TTC549 (cell line): ENCODE measurements around the gene S100A3.
A peak's percentile ranks its signal among the peaks of the same experiment; 100 is the strongest.
"Not testable (repeated sequence)": the region's sequence is repeated elsewhere in the genome, so short reads cannot be mapped to it uniquely, and the experiment has no call there.

ENCODE experiments used
- FAIRE-seq: peaks from 2 replicates; lab custom pipeline; 2012; peaks lifted over from hg19 to GRCh38; lab: Jason Lieb, UNC

Gene S100A3

DNA sequence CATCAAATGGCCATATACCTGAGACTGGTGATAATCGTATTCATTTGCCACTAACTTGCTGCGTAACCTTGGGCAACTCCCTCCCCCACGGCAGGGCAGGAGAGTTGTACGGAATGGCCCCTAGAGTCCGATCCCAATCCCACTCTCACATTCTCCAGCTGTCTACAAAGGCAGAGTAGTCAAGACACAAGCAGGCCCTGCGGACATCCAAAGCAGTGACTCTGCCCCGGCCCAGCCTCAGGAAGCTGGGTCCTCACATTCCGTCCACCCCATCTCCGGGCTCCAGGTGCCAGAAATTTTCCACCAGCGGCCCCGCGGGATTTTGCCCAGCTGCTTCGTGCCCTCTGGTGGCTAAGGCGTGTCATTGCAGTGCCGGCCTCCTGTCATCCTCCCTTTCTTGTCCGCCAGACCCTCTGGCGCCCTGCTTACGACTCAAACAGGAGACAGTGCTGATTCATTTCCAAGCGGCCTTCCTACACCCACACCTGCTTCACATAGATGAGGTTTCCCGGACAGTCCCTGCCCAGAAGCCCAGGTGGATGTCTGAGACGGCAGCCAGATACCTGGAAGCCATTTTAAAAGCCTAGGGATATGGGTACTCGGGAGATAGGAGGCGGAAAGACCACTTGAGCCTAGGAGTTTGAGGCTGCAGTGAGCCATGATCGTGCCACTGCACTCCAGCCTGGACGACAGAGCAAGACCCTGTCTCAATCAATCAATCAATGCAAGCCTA is 19.5 kb upstream of the S100A3 start:
- peak; percentile 93 for FAIRE-seq

DNA sequence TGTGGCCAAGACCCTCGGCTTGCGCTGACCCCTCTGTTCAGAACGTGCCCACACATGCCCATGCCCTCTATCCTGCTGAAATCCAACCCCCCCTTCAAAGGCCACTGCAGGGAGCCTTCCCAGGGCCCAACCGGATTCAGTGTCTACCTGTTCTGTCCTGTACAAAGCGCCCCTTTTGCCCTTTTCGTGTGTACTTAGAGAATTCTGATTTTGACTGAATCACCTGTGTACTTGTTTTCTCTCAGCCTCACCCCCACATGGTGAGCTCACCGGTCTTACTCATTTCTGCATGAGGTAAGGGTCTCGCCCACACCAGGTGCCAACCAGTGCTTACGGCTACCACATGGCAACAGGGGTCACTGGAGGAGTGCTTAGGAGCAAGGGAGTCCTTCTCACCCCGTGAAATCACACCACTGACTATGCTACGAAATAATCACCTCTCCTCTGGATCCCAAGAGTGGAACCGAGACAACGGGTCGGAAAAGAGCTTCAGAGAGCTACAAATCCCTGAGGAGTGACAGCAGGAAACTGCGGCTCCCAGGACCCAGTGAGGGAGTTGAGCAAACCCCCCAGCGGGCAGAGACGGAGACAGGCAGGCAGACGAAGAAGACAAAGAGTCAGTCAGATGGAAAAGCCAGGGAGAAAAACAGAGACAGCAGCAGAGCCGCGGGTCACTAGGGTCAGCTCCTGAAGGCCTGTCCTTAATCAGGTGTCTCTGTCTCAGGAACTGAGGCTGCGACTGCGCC is 18.7 kb upstream of the S100A3 start:
- no peak for FAIRE-seq

DNA sequence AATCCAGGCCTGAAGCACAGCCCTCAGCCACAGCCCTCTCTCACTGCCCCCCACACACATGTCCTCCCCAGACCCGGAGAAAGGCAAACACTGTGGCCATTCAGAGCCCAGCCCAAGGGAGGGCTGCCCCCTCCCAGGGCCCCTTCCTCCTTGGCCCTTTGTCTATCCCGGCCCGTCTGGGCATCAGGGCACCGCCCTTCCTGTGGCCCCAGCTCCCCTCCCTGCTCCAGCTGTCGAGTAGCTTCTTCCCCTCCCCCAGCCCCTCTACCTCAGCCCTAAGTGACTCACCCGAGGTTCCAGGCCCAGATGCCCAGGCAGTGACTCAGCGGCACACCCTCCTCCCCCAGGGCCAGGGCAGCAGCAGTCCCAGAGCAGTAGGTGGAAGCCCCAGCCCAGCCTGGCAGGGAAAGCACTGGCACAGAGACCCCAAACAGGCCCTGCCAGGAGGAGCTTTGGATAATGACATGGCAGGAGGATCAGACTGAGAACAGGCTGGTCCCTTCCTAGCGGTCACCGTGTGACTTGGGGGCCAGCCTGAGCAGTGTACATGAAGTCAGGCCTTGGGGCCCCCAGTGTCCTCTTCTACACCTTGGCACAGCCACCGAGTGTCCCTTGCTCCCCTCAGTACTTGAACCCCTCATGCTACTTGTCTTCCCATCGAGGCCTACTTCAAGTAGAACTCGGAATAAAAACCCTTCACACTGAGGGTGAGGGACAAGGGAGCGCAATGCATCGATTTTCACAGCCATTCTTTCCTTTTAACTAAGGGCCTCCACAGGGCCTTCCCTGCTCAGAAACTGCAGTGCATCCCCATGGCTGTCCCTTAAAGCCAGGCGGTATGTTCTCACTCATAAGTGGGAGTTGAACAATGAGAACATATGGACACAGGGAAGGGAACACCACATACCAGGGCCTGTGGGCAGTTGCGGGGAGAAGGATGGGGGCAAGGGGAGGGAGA is 17.6 kb upstream of the S100A3 start:
- FAIRE-seq: peak; percentile 93

DNA sequence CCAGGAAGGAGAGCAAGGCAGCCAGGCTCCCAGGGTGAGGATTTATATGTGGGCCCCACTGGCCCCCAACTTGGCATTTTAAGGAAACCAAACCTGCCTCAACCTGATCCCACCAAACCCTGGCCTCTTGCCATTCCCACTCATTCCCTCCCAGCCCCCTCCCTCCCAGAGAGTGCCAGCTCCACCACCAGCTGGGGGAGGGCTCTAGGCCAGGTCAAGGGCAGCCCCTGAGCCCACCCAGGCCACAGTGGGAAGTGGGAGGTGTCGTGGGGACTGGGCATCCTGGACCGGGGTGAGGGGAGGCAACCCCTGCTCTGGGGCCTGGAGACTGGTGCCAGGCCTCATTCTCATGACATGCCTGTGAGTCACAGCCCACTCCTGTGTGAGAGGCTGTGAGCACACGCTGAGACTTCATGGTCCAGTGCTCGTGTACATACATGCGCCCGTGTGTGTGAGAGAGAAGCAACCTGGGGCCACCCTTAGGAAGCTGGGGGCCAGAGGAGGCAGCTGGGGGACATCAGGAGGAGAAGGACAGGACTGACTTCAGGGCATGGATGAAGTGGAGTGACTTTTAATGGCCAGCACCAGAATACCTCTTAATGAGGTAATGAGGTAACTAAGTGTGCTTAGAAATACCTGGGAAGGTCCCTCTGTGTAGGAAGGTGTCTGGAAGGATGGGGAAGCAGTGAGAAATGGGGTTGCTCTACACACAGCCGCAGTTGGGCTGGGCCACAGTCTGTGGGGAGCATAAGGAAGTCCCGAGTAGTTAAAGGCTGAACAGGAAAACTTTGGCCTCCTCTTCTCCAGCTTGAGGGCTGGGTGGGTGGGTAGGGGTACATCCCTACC is 16.7 kb upstream of the S100A3 start, which contains the start of gene S100A2:
Gene S100A2, minus strand, starts transcription at position 316 of the 846 bp plus-strand sequence. CDS start 1,967 bp downstream, outside the sequence.
- FAIRE-seq: no peak

DNA sequence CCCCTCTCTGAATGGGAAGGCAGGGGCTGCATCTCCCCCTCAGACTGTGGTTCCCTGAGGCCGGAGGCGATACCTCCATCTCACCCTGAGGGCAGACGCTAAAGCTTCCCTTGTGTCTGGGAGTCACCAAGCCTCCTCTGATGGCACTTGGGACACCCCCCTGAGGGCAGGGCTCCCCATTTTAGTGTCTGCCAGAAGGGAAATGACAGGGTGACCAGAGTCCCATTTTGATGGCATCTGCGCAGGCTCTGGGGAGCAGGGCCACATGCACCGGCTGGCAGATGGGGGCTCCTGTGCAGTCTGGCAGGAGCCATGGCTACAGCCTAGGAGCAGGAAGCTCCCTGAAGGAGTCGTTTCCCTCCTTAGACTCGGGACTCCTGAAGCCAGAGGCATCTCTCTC is 14.9 kb upstream of the S100A3 start:
- no peak for FAIRE-seq

DNA sequence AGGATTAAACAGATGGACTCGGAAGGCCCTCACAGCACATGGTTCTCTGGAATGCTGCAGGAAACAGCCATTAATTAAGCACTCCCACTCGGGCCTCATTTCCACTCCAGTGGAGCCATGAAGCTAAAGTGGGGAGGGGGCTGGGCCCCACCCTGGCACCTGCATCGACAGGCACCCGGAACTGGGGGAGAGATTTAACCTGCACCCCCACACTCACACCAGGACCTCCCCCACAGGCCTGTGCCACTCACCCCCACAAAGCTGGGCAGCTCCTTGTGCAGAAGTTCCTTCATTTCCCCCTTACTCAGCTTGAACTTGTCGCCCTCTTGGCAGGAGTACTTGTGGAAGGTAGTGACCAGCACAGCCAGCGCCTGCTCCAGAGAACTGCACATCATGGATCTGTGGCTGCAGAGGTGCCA is 14.4 kb upstream of the S100A3 start:
- FAIRE-seq: no peak

DNA sequence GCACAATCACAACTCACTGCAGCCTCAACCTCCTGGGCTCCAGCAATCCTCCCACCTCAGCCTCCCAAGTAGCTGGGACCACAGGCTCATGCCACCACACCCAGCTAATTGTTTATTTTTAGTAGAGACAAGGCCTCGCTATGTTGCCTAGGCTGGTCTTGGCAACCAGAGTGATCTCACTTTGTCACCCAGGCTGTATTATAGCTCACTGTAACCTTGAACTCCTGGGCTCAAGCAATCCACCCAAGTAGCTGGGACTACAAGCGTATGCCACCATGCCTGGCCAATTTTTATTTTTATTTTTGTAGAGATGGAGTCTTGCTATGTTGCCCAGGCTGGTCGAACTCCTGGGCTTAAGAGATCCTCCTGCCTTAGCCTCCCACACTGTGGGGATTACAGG is 13.0 kb upstream of the S100A3 start:
- not testable (repeated sequence) for FAIRE-seq

DNA sequence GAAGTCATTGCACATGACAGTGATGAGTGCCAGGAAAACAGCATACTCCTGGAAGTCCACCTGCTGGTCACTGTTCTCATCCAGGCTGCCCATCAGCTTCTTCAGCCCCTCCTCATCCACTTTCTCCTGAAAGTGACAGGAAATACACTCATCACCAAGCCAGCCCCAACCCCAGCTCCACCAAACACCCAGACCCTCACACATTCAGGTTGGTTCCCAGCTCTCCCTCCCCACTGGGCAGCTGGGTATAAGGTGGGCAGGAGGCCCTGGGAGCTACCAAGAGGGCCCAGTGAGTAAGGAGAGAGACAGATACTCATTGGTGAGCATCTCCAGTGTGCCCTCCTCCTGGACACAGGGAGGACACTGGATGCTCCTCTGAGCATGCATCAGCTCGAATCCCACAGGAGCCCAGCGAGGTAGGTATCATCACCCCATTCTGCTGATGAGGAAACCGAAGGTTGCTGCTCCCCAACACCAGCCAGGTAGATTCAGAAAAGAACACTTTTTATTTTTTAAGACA is 12.5 kb upstream of the S100A3 start:
- no peak for FAIRE-seq

DNA sequence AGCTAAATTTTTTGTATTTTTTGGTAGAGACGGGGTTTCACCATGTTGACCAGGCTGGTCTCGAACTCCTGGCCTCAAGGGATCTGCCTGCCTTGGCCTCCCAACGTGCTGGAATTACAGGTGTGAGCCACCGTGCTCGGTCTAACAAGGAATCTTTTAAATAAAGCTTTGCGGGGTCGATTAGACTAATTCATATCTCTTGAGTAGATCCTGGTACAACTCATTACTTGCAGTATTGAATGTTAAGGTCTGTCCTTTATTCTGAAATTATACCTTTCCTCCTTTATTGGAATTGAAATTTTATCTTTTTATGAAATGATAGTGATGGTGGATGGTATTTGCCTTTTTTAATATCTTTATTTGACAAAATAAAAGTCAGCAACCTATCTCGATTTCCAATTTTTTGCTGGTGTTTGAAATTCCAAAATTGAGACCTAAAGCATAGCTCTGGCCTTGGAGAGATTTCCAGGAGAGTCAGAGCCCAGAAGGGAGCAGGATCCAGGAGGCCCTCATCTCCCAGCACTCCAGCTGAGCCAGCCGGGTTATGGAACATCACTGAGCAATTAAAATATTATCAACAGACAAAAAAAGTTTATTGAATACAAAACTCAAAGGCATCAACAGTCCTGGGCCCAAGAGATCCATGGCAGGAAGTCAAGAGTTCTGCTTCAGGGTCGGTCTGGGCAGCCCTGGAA is 11.9 kb upstream of the S100A3 start:
- FAIRE-seq: no peak

DNA sequence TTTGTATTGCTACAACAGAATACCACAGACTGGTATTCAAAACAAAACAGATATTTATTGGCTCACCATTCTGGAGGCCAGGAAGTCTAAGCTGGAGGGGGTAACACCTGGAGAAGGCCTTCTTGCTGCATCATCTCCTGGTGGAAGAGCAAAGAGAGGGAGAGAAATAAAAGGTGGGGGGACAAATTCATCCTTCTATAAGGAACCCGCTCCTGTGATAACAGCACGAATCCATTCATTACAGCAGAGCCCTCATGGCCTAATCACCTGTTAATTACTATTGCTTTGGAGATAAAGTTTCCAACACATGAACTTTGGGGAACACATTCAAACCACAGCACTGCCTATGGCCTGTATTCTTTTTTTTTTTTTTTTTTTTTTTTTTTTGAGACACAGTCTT is 11.2 kb upstream of the S100A3 start:
- FAIRE-seq: no peak

DNA sequence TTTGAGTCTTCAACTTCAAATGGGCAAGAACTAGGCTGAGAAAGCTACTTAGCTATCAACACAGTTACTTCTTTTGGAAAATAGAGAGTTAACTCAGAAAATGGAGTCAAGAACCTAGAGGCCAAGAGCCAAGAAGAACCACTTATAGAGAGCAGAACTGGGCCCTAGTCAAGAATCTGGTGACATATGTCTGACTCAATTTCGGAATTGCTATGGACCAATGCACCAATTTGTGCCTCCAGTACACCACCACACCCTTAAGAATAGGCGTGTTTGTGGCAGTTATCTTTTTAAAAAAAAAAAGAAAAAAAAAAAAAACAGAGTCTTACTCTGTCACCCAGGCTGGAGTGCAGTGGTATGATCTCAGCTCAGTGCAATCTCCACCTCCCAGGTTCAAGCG is 8.8 kb upstream of the S100A3 start:
- FAIRE-seq: no peak

DNA sequence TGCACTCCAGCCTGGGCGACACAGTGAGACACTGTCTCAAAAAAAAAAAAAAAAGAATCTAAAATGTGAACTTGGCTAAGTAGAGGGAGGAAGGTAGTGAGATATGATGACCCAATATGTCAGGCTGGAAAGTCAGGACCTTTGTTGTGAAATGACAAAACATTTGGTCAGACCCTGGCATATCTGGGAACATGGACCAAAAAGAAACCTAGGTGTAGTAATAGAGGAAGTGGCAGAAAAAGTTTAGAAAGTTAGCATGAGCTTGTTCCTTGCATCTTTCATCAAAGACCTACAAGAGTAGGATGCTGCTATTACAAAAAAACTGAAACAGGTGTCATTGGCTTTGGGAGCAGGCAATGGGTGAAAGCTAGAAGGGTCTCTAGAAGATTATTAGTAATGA is 7.3 kb upstream of the S100A3 start:
- FAIRE-seq: no peak

DNA sequence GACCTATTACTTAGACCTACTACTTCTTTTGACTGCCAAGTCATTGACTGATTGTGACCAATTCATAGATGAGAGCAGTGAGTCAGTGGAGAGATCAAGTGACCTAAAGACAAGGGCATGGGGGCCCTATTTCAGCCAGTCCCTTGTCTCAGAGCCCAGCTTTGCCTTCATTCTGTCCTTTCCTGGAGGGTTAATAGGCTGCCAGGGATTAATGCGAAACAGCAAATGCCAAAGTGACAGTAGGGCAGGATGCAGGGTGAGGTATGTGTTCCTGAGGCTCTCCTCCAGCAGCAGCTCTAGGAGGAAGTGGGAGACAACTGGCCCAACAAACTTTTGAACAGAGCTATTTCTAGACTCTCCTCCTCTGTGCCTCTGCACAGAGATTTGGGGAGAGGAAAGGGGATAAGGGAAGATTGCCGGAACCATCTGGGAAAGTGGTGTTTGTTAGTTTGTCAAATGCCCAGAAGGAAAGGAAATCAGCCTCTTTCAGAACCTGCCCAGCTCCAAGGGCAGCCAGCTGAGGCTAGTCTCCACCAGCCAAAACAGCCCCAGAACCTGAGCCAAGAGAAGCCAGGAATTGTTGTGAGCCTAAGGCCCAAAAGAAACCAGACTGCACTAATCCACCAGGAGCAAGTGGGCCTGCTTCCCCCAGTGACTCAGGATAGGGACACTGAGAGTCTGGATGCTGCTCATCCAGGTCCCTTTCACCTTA is 4.9 kb upstream of the S100A3 start:
- FAIRE-seq: no peak

DNA sequence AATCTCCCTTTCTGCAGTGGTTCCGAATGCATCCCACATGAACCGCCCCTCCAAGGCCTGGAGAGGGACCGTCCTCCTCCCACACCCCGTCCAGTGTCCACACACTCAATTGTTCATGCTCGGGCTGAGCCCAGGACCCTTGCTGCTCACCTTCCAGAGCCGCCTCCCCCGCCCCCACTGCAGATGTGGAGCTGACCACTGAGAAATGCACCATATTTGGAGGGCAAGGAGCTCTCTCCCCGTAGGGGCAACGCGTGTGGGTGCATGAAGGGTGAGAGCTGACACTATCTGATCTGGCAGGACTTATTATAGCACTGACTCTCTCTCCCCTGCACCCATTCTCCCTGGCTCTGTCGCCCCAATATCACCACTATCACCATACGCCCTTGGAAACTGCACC is 4.0 kb upstream of the S100A3 start:
- FAIRE-seq: no peak

DNA sequence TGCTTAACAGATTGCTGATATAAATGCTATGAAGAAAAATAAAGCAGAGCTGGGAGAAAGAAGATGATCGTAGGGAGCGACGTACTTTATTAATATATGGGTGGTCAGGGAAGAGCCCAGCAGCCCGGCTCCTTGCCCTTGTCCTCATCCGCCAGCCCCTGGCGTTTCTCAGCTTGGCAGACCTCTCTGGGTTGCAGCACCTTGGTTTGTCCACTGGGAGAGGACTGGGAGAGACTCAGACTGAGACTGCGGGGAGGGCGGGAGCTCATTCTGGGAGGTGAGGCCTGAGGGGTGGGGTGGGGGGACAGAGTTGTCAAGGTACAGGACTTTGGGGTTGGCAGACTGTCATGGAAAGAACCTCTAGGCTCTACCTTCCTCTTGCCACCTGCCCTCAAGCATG is 3.3 kb upstream of the S100A3 start:
- FAIRE-seq: no peak

DNA sequence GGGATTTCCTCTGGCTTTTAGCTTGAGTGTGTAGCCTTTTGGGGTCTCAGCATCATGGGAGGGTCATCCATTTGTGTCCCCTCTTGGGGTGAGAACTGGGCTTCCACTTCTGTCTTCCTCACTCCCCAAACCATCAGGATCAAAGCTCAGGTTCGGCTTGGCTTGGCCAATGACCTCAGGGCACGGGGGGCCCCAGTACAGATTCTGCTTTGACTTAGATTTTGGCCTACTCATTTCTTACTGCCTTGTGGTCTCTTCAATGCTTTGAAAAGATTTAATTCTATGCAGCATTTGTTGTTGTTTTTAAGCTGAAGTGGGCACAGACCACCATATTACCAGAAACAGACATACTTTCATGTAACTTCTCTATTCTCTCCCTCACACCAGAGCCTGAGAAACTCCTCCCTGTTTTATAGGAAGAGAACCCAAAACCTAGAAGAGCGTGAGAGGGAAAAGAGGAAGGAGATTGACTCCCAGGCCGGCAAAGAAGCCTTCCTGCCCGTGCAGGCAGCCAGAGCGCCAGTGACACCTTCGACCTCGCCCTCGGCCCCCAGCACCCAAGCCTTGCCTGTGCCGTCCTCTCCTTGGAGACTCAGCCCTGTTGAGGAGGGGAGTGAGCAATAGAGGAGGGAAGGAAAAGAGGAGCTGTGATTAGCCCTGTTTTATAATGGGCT is 1.9 kb upstream of the S100A3 start:
- FAIRE-seq: no peak

DNA sequence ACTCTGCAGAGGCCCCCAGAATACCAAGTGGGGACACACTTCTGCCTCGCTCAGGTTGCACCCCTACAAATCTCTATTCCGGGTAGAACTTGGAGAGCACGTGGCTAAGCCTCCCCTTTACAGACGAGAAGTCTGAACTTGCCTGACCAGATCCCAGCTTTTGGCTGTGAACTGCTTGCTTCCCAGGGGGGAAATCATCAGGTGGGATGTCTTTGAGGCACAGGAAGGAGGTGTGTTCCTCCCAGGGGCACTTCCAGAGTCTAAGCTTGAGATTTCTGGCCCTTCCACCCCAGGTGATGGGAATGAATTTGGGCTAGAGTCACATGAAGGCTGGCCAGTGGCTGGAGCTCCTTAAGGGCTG is 1.3 kb upstream of the S100A3 start:
- FAIRE-seq: no peak

DNA sequence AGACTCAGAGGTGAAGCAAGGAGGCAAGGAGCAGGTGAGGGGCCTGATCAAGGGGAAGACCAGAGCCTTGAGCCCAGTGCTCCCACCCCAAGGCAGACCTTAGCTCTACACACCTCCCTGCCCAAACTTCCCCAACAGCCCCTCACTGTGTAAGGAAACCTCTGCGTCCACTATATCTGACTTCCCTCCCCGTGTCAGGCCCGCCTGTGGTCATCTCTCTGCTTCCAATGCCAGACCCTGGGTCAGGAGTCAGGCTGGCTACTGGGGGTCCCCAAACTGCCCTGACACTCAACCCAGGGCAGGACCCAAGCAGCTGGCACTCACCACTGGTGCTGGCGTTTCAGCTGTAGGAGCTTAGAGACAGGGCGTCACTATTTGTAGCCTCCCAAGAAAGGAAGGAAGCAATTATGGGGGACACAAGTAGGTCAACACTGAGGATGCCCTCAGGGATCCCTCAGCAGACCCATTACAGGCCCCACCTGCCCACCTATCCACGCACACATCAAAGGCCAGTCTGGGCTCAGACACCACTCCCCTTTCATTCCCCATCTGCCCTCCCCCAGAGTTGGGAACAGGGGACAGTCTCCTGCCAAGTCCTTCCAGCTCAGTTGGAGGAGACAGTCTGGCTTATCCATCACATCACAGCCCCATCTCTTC is 811 bp upstream of the S100A3 start:
- no peak for FAIRE-seq
